ENCODE data around the gene KDM7A. TPM values are rescaled to one million over a fixed set of nuclear protein-coding genes. Genes with fewer than 3 reads are reported as not detected.

The KDM7A gene
- total RNA-seq, 1 experiment from 2014 or later = 6.6 TPM

DNA sequence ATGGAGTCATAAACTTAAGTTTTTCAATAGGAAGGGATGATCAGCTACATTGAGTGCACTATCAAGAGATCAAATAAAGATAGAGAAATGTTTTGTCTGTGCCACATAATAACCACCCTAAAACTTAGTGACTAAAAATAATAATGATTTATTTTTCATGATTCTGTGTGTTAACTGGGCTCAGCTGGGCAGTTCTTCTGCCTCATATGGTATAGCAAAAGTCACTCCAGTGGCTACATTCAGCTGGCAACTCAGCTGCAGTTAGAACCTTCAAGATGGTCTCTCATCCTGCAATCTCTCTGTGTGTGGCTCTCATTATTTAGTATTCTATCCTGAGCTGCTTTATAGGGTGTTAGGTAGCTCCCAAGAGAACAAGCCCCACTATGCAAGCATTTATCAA, 106.2 kb downstream of the KDM7A start:
- no peak overlapping the region for H3K27ac Mint-ChIP-seq
- Histone ChIP-seq H3K79me1 (ENCODE audit: insufficient read depth, low read depth, low read length, poor library complexity, severe bottlenecking) (no peaks in the 10 kb centered on the region), H3K23me2 (ENCODE audit: insufficient read length, low read depth, low read length, poor library complexity, severe bottlenecking) (no peaks in the 10 kb centered on the region), H3K9ac (ENCODE audit: extremely low read depth, insufficient read length, low read length) (no peak overlapping the region), H3K56ac (ENCODE audit: insufficient read length, low read depth, low read length) (no peak overlapping the region), H3K79me2 (ENCODE audit: insufficient read depth, low read length) (no peaks in the 10 kb centered on the region), H3K9me3 (ENCODE audit: control insufficient read depth, low read depth, low read length) (no peaks in the 10 kb centered on the region), H3K14ac (ENCODE audit: insufficient read depth, low read length) (no peak overlapping the region), H2BK20ac (ENCODE audit: low read depth, low read length, poor library complexity, severe bottlenecking) (no peak overlapping the region), H2AK5ac (ENCODE audit: insufficient read length, low read length) (no peak overlapping the region), H4K91ac (ENCODE audit: insufficient read length, low read depth, low read length) (no peak overlapping the region), H3K18ac (ENCODE audit: insufficient read length, low read depth, low read length) (no peak overlapping the region), H2BK120ac (ENCODE audit: low read depth, low read length, poor library complexity, severe bottlenecking) (no peak overlapping the region), H2AFZ (ENCODE audit: low read length) (no peak overlapping the region), H2BK12ac (ENCODE audit: insufficient read length, low read depth, low read length) (no peak overlapping the region), H3K27ac (ENCODE audit: insufficient read length, low read depth, low read length) (no peak overlapping the region), H2BK5ac (ENCODE audit: insufficient read length, low read length) (no peak overlapping the region), H4K8ac (replicated peaks; ENCODE audit: insufficient read length, low read depth, low read length) (no peak overlapping the region), H3K4me1 (ENCODE audit: insufficient read depth, low read length) (no peaks in the 10 kb centered on the region), H4K20me1 (ENCODE audit: control insufficient read depth, insufficient read depth, insufficient read length) (no peaks in the 10 kb centered on the region), H3K23ac (ENCODE audit: insufficient read length, low read depth, low read length) (no peak overlapping the region), H3K4ac (ENCODE audit: low read depth, low read length) (no peak overlapping the region), H4K5ac (ENCODE audit: insufficient read length, low read depth, low read length) (no peak overlapping the region), H3K27me3 (ENCODE audit: insufficient read depth, low read length) (no peaks in the 10 kb centered on the region), H3K4me2 (ENCODE audit: insufficient read depth, insufficient read length, low read length) (no peak overlapping the region), H3T11ph (ENCODE audit: low read length) (no peak overlapping the region), H2BK15ac (ENCODE audit: low read depth, low read length) (no peak overlapping the region)
- 0 out of 4 replicates have a peak, but pooled peaks cover 0 to 3% of the 10 kb centered on the region in 2 experiments for H3K4me1 Mint-ChIP-seq
- H3K27me3 Mint-ChIP-seq (ENCODE audit: low read depth) = peaks cover 5% of the 10 kb centered on the region
- H3K4me3 Mint-ChIP-seq = no peak overlapping the region
- peaks cover 2 to 21% (median 7%) of the 10 kb centered on the region in 3 experiments; a peak in 5 of 7 replicates for H3K36me3 Mint-ChIP-seq (ENCODE audit: insufficient read depth in 1 of 3, low read depth in 3 of 3)
- DNase-seq = no peak
- peaks cover 16 to 17% of the 10 kb centered on the region in 2 experiments for H3K9me3 Mint-ChIP-seq
- TF ChIP-seq, protein P1, sequence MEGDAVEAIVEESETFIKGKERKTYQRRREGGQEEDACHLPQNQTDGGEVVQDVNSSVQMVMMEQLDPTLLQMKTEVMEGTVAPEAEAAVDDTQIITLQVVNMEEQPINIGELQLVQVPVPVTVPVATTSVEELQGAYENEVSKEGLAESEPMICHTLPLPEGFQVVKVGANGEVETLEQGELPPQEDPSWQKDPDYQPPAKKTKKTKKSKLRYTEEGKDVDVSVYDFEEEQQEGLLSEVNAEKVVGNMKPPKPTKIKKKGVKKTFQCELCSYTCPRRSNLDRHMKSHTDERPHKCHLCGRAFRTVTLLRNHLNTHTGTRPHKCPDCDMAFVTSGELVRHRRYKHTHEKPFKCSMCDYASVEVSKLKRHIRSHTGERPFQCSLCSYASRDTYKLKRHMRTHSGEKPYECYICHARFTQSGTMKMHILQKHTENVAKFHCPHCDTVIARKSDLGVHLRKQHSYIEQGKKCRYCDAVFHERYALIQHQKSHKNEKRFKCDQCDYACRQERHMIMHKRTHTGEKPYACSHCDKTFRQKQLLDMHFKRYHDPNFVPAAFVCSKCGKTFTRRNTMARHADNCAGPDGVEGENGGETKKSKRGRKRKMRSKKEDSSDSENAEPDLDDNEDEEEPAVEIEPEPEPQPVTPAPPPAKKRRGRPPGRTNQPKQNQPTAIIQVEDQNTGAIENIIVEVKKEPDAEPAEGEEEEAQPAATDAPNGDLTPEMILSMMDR (conservative IDR thresholded peaks at IDR 0.05) = no peak

All from H9 (cell line).